CD14-positive monocyte (primary cell): ENCODE results near the gene ITGA3. TPM values are rescaled to one million over a fixed set of nuclear protein-coding genes. Genes with fewer than 3 reads are reported as not detected.

ENCODE experiments used
- DNase-seq, 3 donors: peaks; one replicate each; pipeline ENCODE4 v3.0.0-alpha.2; 2011 to 2022
- H2AFZ ChIP-seq: 2 replicates; pipeline ENCODE4 v1.6.0; 2012; ENCODE audit warnings: mild to moderate bottlenecking, low read depth, low read length, inconsistent platforms; ENCODE audit not compliant: insufficient read depth, poor library complexity, severe bottlenecking
- H3K27ac ChIP-seq, 2 donors: 1 replicate in 1 of 2; 2 replicates in 1 of 2; pipeline ENCODE4 v1.5.1; 2012 to 2013; ENCODE audit warnings: low read length in 2 of 2, control low read depth in 1 of 2, inconsistent platforms in 1 of 2, low read depth in 1 of 2, mild to moderate bottlenecking in 1 of 2
- H3K27me3 ChIP-seq, 2 donors: one replicate each; pipeline versions ENCODE4 v1.6.0 to v1.6.1; 2011 to 2013; ENCODE audit warnings: low read length in 2 of 2; ENCODE audit not compliant: control insufficient read depth in 2 of 2, insufficient read depth in 2 of 2
- H3K36me3 ChIP-seq, 2 donors: replicated peaks in 1 of 2; 1 replicate in 1 of 2; 2 replicates in 1 of 2; pipeline versions ENCODE4 v1.5.1 to v1.6.1; 2012 to 2013; ENCODE audit warnings: low read length in 2 of 2, control low read depth in 1 of 2, inconsistent platforms in 1 of 2, mild to moderate bottlenecking in 1 of 2; ENCODE audit not compliant: insufficient read depth in 2 of 2, control insufficient read depth in 1 of 2
- H3K4me1 ChIP-seq, 2 donors: 1 replicate in 1 of 2; 2 replicates in 1 of 2; pipeline versions ENCODE4 v1.5.1 to v1.6.1; 2012 to 2013; ENCODE audit warnings: low read length in 2 of 2, control low read depth in 1 of 2, inconsistent platforms in 1 of 2, mild to moderate bottlenecking in 1 of 2, moderate library complexity in 1 of 2; ENCODE audit not compliant: insufficient read depth in 2 of 2, control insufficient read depth in 1 of 2
- H3K4me2 ChIP-seq: replicated peaks from 2 replicates; pipeline ENCODE3; 2012; ENCODE audit warnings: low read length, moderate library complexity, mild to moderate bottlenecking; ENCODE audit not compliant: poor library complexity, severe bottlenecking; ENCODE audit errors: extremely low read depth
- H3K4me3 ChIP-seq, 3 experiments: fragments of 200-600 bp in 1 of 3; sonication (generic) in 1 of 3; replicated peaks in 1 of 3; 1 replicate in 2 of 3; 2 replicates in 1 of 3; pipeline ENCODE4 v1.5.1; 2011 to 2013; ENCODE audit warnings: low read length in 3 of 3, mild to moderate bottlenecking in 3 of 3, control low read depth in 2 of 3, low read depth in 2 of 3, inconsistent platforms in 1 of 3, moderate library complexity in 1 of 3
- H3K79me2 ChIP-seq: 2 replicates; pipeline ENCODE4 v1.6.0; 2012; ENCODE audit warnings: mild to moderate bottlenecking, control low read depth, inconsistent platforms, low read length, moderate library complexity; ENCODE audit not compliant: insufficient read depth
- H3K9ac ChIP-seq: 2 replicates; pipeline ENCODE4 v1.6.0; 2017; ENCODE audit warnings: low read length, mild to moderate bottlenecking; ENCODE audit not compliant: insufficient read depth, poor library complexity, severe bottlenecking
- H3K9me3 ChIP-seq, 2 donors: replicated peaks in 1 of 2; 1 replicate in 1 of 2; 2 replicates in 1 of 2; pipeline versions ENCODE4 v1.5.1 to v1.6.1; 2012 to 2013; ENCODE audit warnings: low read length in 2 of 2, control low read depth in 1 of 2; ENCODE audit not compliant: control insufficient read depth in 1 of 2, insufficient read depth in 1 of 2
- H4K20me1 ChIP-seq: 2 replicates; pipeline ENCODE4 v1.6.0; 2012; ENCODE audit warnings: mild to moderate bottlenecking, low read length, control low read depth, moderate library complexity; ENCODE audit not compliant: insufficient read depth
- H3K27ac Mint-ChIP-seq, 7 donors: one replicate each; pipeline ENCODE4 v1.8.0; 2020; ENCODE audit warnings: mild to moderate bottlenecking in 7 of 7, mixed read lengths in 7 of 7, moderate library complexity in 6 of 7, inconsistent platforms in 2 of 7
- H3K27me3 Mint-ChIP-seq, 3 donors: one replicate each; pipeline ENCODE4 v1.8.0; 2021 to 2022; ENCODE audit warnings: low read depth in 3 of 3, mild to moderate bottlenecking in 3 of 3, mixed read lengths in 3 of 3, moderate library complexity in 3 of 3, inconsistent platforms in 1 of 3
- H3K36me3 Mint-ChIP-seq, 2 donors: one replicate each; pipeline ENCODE4 v1.8.0; 2020; ENCODE audit warnings: mixed read lengths in 2 of 2, inconsistent platforms in 1 of 2, mild to moderate bottlenecking in 1 of 2
- H3K4me1 Mint-ChIP-seq: one replicate; pipeline ENCODE4 v1.8.0; 2020; ENCODE audit warnings: mild to moderate bottlenecking, mixed read lengths
- H3K4me3 Mint-ChIP-seq, 2 donors: one replicate each; pipeline ENCODE4 v1.8.0; 2020; ENCODE audit warnings: mild to moderate bottlenecking in 2 of 2, mixed read lengths in 2 of 2, moderate library complexity in 1 of 2
- H3K9me3 Mint-ChIP-seq, 7 donors: one replicate each; pipeline ENCODE4 v1.8.0; 2020 to 2022; ENCODE audit warnings: mixed read lengths in 7 of 7, mild to moderate bottlenecking in 6 of 7, moderate library complexity in 6 of 7, inconsistent platforms in 2 of 7
- CTCF ChIP-seq: fragments of 200-600 bp; IDR thresholded peaks from one replicate; pipeline ENCODE4 v1.8.0; 2022; ENCODE audit warnings: antibody characterized with exemption, mild to moderate bottlenecking
- WGBS: methylation state at CpG from one replicate; pipeline ENCODE4 v1.1.5; 2013; ENCODE audit warnings: missing lambda C conversion rate; ENCODE audit not compliant: insufficient coverage; 5-methylcytosine and 5-hydroxymethylcytosine counted together
- intact Hi-C, 2 donors: fragments of 100-400 bp; cut with micrococcal nuclease; formaldehyde crosslinking; loops; one replicate each; pipeline versions ENCODE4 v1.15.0 to v1.15.1; 2023
- polyA plus RNA-seq, 3 donors: library from polyadenylated mRNA; depleted of rRNA in 1 of 3; unstranded in 2 of 3; stranded (reverse) in 1 of 3; fragments of 300-500 nt in 2 of 3; fragments of >200 nt in 1 of 3; fragmentation: Illumina TruSeq in 2 of 3; gene quantifications; 1 replicate in 2 of 3; 2 replicates in 1 of 3; pipeline ENCODE4 v1.2.3, GENCODE V29; 2012 to 2021

The ITGA3 gene
- polyA plus RNA-seq, 3 donors: 0.31 to 0.36 TPM; not detected in 1

- H3K27ac ChIP-seq: peak overlapping the region; percentile 41 to 70
- H3K36me3 ChIP-seq: peaks cover 14 to 15% of the 10 kb centered on the region in 2 donors
- peaks cover 7% of the 10 kb centered on the region for H3K79me2 ChIP-seq
- H3K9ac ChIP-seq: peak overlapping the region; percentile 54
- H3K27me3 ChIP-seq: no peaks in the 10 kb centered on the region
- Mint-ChIP-seq H3K27me3 (peaks cover 4 to 8% (median 4%) of the 10 kb centered on the region in 3 donors), H3K9me3 (no peaks in the 10 kb centered on the region), H3K36me3 (peaks cover 9 to 17% of the 10 kb centered on the region in 2 donors), H3K27ac (peak overlapping the region; percentile 82 to 93 (median 89)), H3K4me1 (peaks cover 24% of the 10 kb centered on the region), H3K4me3 (peak overlapping the region; percentile 93 to 99)
- TF ChIP-seq CTCF: peak; percentile 92
- H3K4me1 ChIP-seq: peaks cover 16 to 23% of the 10 kb centered on the region in 2 donors
- H3K9me3 ChIP-seq: no peaks in the 10 kb centered on the region
- peak overlapping the region; percentile 100 for H3K4me2 ChIP-seq
- H3K4me3 ChIP-seq: peak overlapping the region; percentile 80 to 89 (median 88)
- intact Hi-C loops: no loop called here
- DNase-seq: peak; percentile 74 to 83 (median 79)
- H4K20me1 ChIP-seq: no peaks in the 10 kb centered on the region
- peak overlapping the region; percentile 95 for H2AFZ ChIP-seq
- under 1% methylated on average over 21 of the region's 21 CpGs for WGBS
Measured at GRCh38 chr17:50094243-50094752, 38.4 kb downstream of the ITGA3 start.

GRCh38 chr17:50094753-50095619 is 39.1 kb downstream of the ITGA3 start, which contains the start of gene PDK2:
Gene PDK2 (plus strand): TSS chr17:50095351. CDS start chr17:50095436, 85 bp downstream.
- H3K4me1 Mint-ChIP-seq: peaks cover 24% of the 10 kb centered on the region
- H3K9me3 Mint-ChIP-seq: no peaks in the 10 kb centered on the region
- peaks cover 7% of the 10 kb centered on the region for H3K79me2 ChIP-seq
- H3K27ac ChIP-seq: peak within 1 kb of the TSS; percentile 41 to 70
- peaks cover 14 to 22% of the 10 kb centered on the region in 2 donors for H3K36me3 Mint-ChIP-seq
- no peak for TF ChIP-seq CTCF
- peak within 1 kb of the TSS; percentile 100 for H3K4me2 ChIP-seq
- peak within 1 kb of the TSS; percentile 80 to 89 (median 88) for H3K4me3 ChIP-seq
- peak within 1 kb of the TSS; percentile 82 to 93 (median 89) for H3K27ac Mint-ChIP-seq
- peaks cover 16 to 23% of the 10 kb centered on the region in 2 donors for H3K4me1 ChIP-seq
- peak within 1 kb of the TSS; percentile 54 for H3K9ac ChIP-seq
- H3K27me3 ChIP-seq: no peaks in the 10 kb centered on the region
- H3K9me3 ChIP-seq: no peaks in the 10 kb centered on the region
- H3K36me3 ChIP-seq: peaks cover 14 to 15% of the 10 kb centered on the region in 2 donors
- peak; percentile 93 to 94 (median 93) for DNase-seq
- H3K27me3 Mint-ChIP-seq: peaks cover 4 to 9% (median 4%) of the 10 kb centered on the region in 3 donors
- H4K20me1 ChIP-seq: no peaks in the 10 kb centered on the region
- peak within 1 kb of the TSS; percentile 93 to 99 for H3K4me3 Mint-ChIP-seq
- under 1% methylated on average over 66 of the region's 68 CpGs for WGBS
- intact Hi-C loops: loop anchor here in 1 of 2 donors (1.0 kb wide), 1 partner anchor 53 kb away; no protein-coding TSS in a partner anchor
- peak within 1 kb of the TSS; percentile 95 for H2AFZ ChIP-seq
